ENCODE data around the gene SUDS3.

- no peak for TF ChIP-seq CTCF (conservative IDR thresholded peaks at IDR 0.05)
- TF ChIP-seq ZFX (IDR thresholded peaks at IDR 0.05) = no peak
Observed at GRCh38 chr12:118417942-118418341, 41.6 kb downstream of the SUDS3 start.

Measured in C4-2B (cell line).